A673 (cell line): ENCODE results near the gene HOXA4. TPM values are rescaled to one million over a fixed set of nuclear protein-coding genes. Genes with fewer than 3 reads are reported as not detected.
A peak's percentile ranks its signal among the peaks of the same experiment; 100 is the strongest.

Experiments
- BruUV-seq: library from RNA; stranded (reverse); fragments of 400-500 nt; replicated peaks from 2 replicates; lab custom pipeline; 2021; lab: Mats Ljungman, UMichigan
- CTCF ChIA-PET: fragments of 300-600 bp; sonication (Branson Sonifier 250); formaldehyde crosslinking; loops from one replicate; lab custom pipeline; 2022; ENCODE audit warnings: antibody characterized with exemption; lab: Charles Lee
- POLR2A ChIA-PET: fragments of 300-600 bp; sonication (Branson Sonifier 250); formaldehyde crosslinking; loops from one replicate; lab custom pipeline; 2022; ENCODE audit warnings: antibody characterized with exemption; ENCODE audit not compliant: low non-redundant PET; lab: Charles Lee
- DNase-seq: peaks from one replicate; pipeline ENCODE4 v3.0.0-alpha.2; 2015; ENCODE audit warnings: low spot score
- H3K27ac ChIP-seq: fragments of 200-600 bp; sonication (generic); 2 replicates; pipeline ENCODE4 v1.5.1; 2016; ENCODE audit warnings: mixed run types, low read depth, mild to moderate bottlenecking, mixed read lengths, antibody characterized with exemption, low read length; ENCODE audit not compliant: poor library complexity, severe bottlenecking
- H3K27me3 ChIP-seq: fragments of 200-600 bp; sonication (generic); replicated peaks from 2 replicates; pipeline ENCODE4 v1.6.1; 2017; ENCODE audit warnings: mixed run types, low read depth, mild to moderate bottlenecking, mixed read lengths, antibody characterized with exemption, low read length; ENCODE audit not compliant: insufficient read depth, poor library complexity
- H3K36me3 ChIP-seq: fragments of 200-600 bp; sonication (generic); 2 replicates; pipeline ENCODE4 v1.6.1; 2016; ENCODE audit warnings: mixed run types, mild to moderate bottlenecking, mixed read lengths, antibody characterized with exemption, low read length; ENCODE audit not compliant: insufficient read depth, poor library complexity, severe bottlenecking
- H3K4me1 ChIP-seq: fragments of 200-600 bp; sonication (generic); 2 replicates; pipeline ENCODE4 v1.6.1; 2017; ENCODE audit warnings: mixed run types, mild to moderate bottlenecking, mixed read lengths, antibody characterized with exemption, low read length; ENCODE audit not compliant: insufficient read depth, poor library complexity, severe bottlenecking
- H3K4me3 ChIP-seq: fragments of 200-600 bp; sonication (generic); 2 replicates; pipeline ENCODE4 v1.5.1; 2016; ENCODE audit warnings: low read depth, mixed run types, mild to moderate bottlenecking, mixed read lengths, low read length; ENCODE audit not compliant: poor library complexity, severe bottlenecking
- H3K9me3 ChIP-seq: fragments of 200-600 bp; sonication (generic); 2 replicates; pipeline ENCODE4 v1.6.1; 2016; ENCODE audit warnings: mixed run types, low read depth, mild to moderate bottlenecking, mixed read lengths, antibody characterized with exemption, low read length; ENCODE audit not compliant: poor library complexity, severe bottlenecking
- EZH2 ChIP-seq: fragments of 200-600 bp; sonication (generic); IDR thresholded peaks from 2 replicates; pipeline ENCODE4 v1.6.1; 2017; ENCODE audit warnings: borderline replicate concordance, low read depth, mild to moderate bottlenecking, mixed read lengths, antibody characterized with exemption, low read length; ENCODE audit not compliant: poor library complexity, severe bottlenecking
- intact Hi-C: fragments of 100-400 bp; cut with micrococcal nuclease; formaldehyde crosslinking; loops from one replicate; pipeline ENCODE4 v1.10.0; 2022; ENCODE audit not compliant: unreplicated experiment
- total RNA-seq: library from RNA; stranded (reverse); gene quantifications from 2 replicates; pipeline ENCODE4 v1.2.3, GENCODE V29; 2021
- TF ChIP-seq, protein P1 (sequence below): fragments of 300-800, 200-600 bp; sonication (generic); conservative IDR thresholded peaks from 2 replicates; pipeline ENCODE4 v1.5.1; 2017; ENCODE audit warnings: low read depth, mild to moderate bottlenecking, antibody characterized with exemption, low read length, moderate library complexity, mixed read lengths

HOXA4 gene
- total RNA-seq, 1 experiment from 2014 or later, result not detected

DNA sequence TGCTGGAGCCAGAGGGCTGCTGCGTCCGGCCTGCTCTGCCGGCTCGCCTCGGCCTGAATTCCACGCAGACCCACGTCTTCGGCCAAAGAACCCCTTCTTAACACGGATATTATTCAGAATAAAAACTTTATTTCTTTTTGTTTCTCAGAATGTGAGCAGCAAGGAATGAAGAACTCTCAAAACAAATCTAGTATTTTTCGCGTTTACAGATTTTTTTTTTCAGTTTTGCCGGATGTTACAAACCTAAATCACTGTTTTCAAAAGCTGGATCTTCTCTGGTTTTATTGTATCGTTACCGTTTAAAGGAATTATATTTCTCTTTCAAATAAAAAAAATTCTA, 23.7 kb downstream of the HOXA4 start:
- Histone ChIP-seq H3K27ac (no peak overlapping the region), H3K4me1 (no peaks in the 10 kb centered on the region), H3K4me3 (no peak overlapping the region), H3K27me3 (peaks cover 100% of the 10 kb centered on the region), H3K36me3 (no peaks in the 10 kb centered on the region), H3K9me3 (no peaks in the 10 kb centered on the region)
- CTCF ChIA-PET, result no interaction called here
- intact Hi-C loops, result no loop called here
- BruUV-seq, result no TSS peak
- POLR2A ChIA-PET, result no interaction called here
- no peak for DNase-seq
- TF ChIP-seq, protein P1, sequence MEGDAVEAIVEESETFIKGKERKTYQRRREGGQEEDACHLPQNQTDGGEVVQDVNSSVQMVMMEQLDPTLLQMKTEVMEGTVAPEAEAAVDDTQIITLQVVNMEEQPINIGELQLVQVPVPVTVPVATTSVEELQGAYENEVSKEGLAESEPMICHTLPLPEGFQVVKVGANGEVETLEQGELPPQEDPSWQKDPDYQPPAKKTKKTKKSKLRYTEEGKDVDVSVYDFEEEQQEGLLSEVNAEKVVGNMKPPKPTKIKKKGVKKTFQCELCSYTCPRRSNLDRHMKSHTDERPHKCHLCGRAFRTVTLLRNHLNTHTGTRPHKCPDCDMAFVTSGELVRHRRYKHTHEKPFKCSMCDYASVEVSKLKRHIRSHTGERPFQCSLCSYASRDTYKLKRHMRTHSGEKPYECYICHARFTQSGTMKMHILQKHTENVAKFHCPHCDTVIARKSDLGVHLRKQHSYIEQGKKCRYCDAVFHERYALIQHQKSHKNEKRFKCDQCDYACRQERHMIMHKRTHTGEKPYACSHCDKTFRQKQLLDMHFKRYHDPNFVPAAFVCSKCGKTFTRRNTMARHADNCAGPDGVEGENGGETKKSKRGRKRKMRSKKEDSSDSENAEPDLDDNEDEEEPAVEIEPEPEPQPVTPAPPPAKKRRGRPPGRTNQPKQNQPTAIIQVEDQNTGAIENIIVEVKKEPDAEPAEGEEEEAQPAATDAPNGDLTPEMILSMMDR, result no peak
- TF ChIP-seq EZH2, result no peak

DNA sequence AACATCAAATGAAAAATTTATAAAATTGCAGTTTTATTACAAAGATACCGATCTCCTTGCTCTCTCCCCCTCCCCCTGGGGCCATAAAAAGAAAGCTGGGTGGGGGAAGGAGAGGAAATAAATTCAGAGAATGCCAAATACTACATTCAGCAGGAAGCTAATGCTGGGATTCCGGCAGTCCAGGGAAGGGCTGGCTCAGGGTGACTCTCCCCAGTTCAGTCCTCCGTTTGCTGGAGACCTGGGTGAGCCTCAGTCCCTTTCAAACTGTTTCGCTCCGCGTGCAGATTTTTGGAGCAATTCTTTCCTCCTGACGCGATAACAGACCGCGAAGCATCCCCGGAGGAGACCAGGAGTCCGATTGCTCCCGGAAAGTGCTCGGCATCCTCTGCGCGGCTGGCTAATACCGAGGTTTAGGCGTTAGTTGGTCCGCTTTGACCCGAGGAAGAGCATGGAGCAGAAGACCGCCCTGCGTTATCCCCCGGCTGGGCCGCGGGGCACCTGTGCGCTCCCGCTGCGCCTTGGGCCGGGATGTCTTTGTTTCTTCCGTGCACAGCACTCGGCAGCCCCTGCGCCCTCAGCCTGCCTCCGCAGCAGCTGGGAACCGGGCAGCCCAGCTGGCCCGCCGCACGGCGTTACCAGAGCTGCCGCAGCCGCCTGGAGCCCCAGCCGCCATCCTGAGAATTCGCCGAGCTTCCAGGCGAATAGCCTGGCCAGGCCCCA, 24.2 kb downstream of the HOXA4 start:
- Histone ChIP-seq H3K4me3 (no peak overlapping the region), H3K36me3 (no peaks in the 10 kb centered on the region), H3K9me3 (no peaks in the 10 kb centered on the region), H3K4me1 (no peaks in the 10 kb centered on the region), H3K27me3 (peaks cover 100% of the 10 kb centered on the region), H3K27ac (no peak overlapping the region)
- TF ChIP-seq, protein P1, result no peak
- TF ChIP-seq EZH2, result peak; percentile 70
- ChIA-PET POLR2A (no interaction called here), CTCF (no interaction called here)
- no TSS peak for BruUV-seq
- no peak for DNase-seq
- intact Hi-C loops, result no loop called here

DNA sequence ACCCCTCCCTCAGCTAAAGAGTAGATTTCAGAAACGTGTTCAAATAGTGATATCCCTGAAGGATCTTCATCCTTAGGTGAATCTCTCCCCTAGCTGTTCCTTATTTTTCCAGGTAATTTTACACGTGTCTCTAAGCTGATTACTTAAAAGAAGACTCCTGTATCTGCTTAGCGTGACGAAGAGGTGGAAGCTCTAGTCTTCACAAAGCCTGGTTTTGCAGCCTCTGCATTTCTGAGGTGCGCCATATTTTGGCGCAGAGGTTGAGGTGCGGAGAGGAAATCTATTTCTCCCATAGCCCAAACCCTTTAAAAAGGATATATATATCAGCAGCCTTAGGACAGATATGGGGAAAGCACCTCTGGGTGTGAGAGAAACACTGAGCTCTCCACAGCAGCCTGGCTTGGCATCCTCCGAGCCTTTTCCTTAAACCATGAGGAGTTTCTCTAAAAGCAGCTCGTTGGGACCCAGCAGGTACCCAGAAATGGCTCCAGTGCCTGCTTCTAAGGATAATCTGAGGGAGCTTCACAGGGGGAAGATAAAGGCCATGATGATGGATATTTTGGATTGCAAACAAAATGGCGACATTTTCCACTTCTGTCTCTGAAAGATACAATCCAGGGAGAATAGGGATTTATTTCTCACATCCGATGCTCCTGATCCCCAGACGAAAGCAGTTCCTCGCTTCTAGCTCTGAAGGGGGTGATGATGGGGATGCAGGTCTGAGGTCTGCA, 25.1 kb downstream of the HOXA4 start:
- no TSS peak for BruUV-seq
- Histone ChIP-seq H3K4me1 (no peaks in the 10 kb centered on the region), H3K36me3 (no peaks in the 10 kb centered on the region), H3K27me3 (peaks cover 100% of the 10 kb centered on the region), H3K27ac (no peak overlapping the region), H3K4me3 (no peak overlapping the region), H3K9me3 (no peaks in the 10 kb centered on the region)
- TF ChIP-seq, protein P1, result no peak
- no peak for TF ChIP-seq EZH2
- POLR2A ChIA-PET, result no interaction called here
- intact Hi-C loops, result no loop called here
- DNase-seq, result no peak
- CTCF ChIA-PET, result no interaction called here
